PFSK-1 (cell line): ENCODE results near the gene NMRK1.

ENCODE experiments used
- POLR2AphosphoS5 ChIP-seq: IDR thresholded peaks from 2 replicates; pipeline ENCODE4 v1.6.1; 2012; ENCODE audit warnings: low read depth, mild to moderate bottlenecking, control low read depth, low read length, moderate library complexity
- TAF1 ChIP-seq: IDR thresholded peaks from 2 replicates; pipeline ENCODE4 v1.6.1; 2012; ENCODE audit warnings: low read length, control low read depth, borderline replicate concordance; ENCODE audit not compliant: insufficient read depth

DNA sequence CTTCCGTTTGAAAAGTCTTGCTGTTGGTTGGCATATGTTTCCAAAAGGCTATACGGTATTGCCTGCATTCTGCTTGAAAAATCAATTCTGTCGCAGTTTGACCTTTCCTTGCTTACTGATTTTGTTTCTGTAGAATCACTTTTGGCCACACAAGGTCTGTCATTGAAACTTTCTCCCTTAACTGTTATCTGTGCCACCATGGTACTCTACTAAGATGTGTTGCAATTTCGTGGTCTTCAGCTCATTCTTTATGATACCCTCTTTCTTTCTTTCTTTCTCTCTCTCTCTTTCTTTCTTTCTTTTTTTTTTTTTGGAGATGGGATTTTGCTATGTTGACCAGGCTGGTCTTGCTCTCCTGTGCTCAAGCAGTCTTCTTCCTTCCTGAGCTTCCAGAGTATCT, 4.8 kb upstream of the NMRK1 start:
- no peak for TF ChIP-seq POLR2AphosphoS5
- no peak for TF ChIP-seq TAF1
